Astrocyte (in vitro differentiated cells and primary cell): ENCODE data around the gene UTP15. TPM values are rescaled to one million over a fixed set of nuclear protein-coding genes. Genes with fewer than 3 reads are reported as not detected.

ENCODE experiments used
- DNase-seq: peaks from one replicate; pipeline ENCODE4 v3.0.0-alpha.2; 2010; ENCODE audit warnings: low read depth
- FAIRE-seq: peaks from 2 replicates; lab custom pipeline; 2011; peaks lifted over from hg19 to GRCh38; lab: Jason Lieb, UNC
- H2AFZ ChIP-seq: 2 replicates; pipeline ENCODE4 v1.6.0; 2012; ENCODE audit warnings: low read depth, low read length, inconsistent platforms
- H3K27ac ChIP-seq: 2 replicates; pipeline ENCODE4 v1.5.1; 2011; ENCODE audit warnings: low read depth, low read length, inconsistent platforms
- H3K27me3 ChIP-seq: 2 replicates; pipeline ENCODE4 v1.6.0; 2011; ENCODE audit warnings: low read length, inconsistent platforms; ENCODE audit not compliant: insufficient read depth
- H3K36me3 ChIP-seq: 2 replicates; pipeline ENCODE4 v1.5.1; 2011; ENCODE audit warnings: low read length, inconsistent platforms; ENCODE audit not compliant: insufficient read depth
- H3K4me1 ChIP-seq: 2 replicates; pipeline ENCODE4 v1.5.1; 2011; ENCODE audit warnings: low read length, inconsistent platforms; ENCODE audit not compliant: insufficient read depth
- H3K4me2 ChIP-seq: 2 replicates; pipeline ENCODE4 v1.6.0; 2012; ENCODE audit warnings: low read length, inconsistent platforms
- H3K4me3 ChIP-seq: 2 replicates; pipeline ENCODE4 v1.5.1; 2011; ENCODE audit warnings: low read depth, mild to moderate bottlenecking, low read length, inconsistent platforms; ENCODE audit not compliant: insufficient read depth
- H3K79me2 ChIP-seq: 2 replicates; pipeline ENCODE4 v1.6.0; 2012; ENCODE audit warnings: mild to moderate bottlenecking, low read length, inconsistent platforms; ENCODE audit not compliant: insufficient read depth
- H3K9ac ChIP-seq: 2 replicates; pipeline ENCODE4 v1.6.0; 2012; ENCODE audit warnings: mild to moderate bottlenecking, low read length, inconsistent platforms
- H3K9me3 ChIP-seq: 2 replicates; pipeline ENCODE4 v1.5.1; 2012; ENCODE audit warnings: low read depth, mild to moderate bottlenecking, low read length, inconsistent platforms; ENCODE audit not compliant: insufficient read depth
- H4K20me1 ChIP-seq: 2 replicates; pipeline ENCODE4 v1.6.0; 2012; ENCODE audit warnings: low read length, inconsistent platforms; ENCODE audit not compliant: insufficient read depth
- H3K27ac Mint-ChIP-seq: one replicate; pipeline ENCODE4 v1.8.0; 2021; ENCODE audit warnings: mild to moderate bottlenecking, mixed read lengths; ENCODE audit not compliant: unreplicated experiment
- H3K27me3 Mint-ChIP-seq: one replicate; pipeline ENCODE4 v1.8.0; 2021; ENCODE audit warnings: low read depth, mixed read lengths; ENCODE audit not compliant: unreplicated experiment
- H3K36me3 Mint-ChIP-seq: one replicate; pipeline ENCODE4 v1.8.0; 2021; ENCODE audit warnings: low read depth, mixed read lengths; ENCODE audit not compliant: unreplicated experiment
- H3K4me1 Mint-ChIP-seq: one replicate; pipeline ENCODE4 v1.8.0; 2021; ENCODE audit warnings: low read depth, mixed read lengths; ENCODE audit not compliant: unreplicated experiment
- H3K4me3 Mint-ChIP-seq: one replicate; pipeline ENCODE4 v1.8.0; 2021; ENCODE audit warnings: mild to moderate bottlenecking, moderate library complexity, mixed read lengths; ENCODE audit not compliant: unreplicated experiment
- H3K9me3 Mint-ChIP-seq: one replicate; pipeline ENCODE4 v1.8.0; 2021; ENCODE audit warnings: mild to moderate bottlenecking, mixed read lengths; ENCODE audit not compliant: unreplicated experiment
- CTCF ChIP-seq: IDR thresholded peaks from 2 replicates; pipeline ENCODE4 v1.5.1; 2011; ENCODE audit warnings: low read depth, mild to moderate bottlenecking, inconsistent platforms, low read length, moderate library complexity; ENCODE audit not compliant: insufficient read depth
- EZH2 ChIP-seq: IDR thresholded peaks from 2 replicates; pipeline ENCODE4 v1.6.1; 2012; ENCODE audit warnings: mild to moderate bottlenecking, low read length, inconsistent platforms; ENCODE audit not compliant: insufficient read depth
- total RNA-seq: library from RNA; stranded (reverse); gene quantifications from 2 replicates; pipeline ENCODE4 v1.2.1, GENCODE V29; 2021

UTP15 gene
- total RNA-seq, 1 donor from 2014 or later = 23.7 TPM

- Histone ChIP-seq H3K4me2 (peak overlapping the region; percentile 98), H3K4me3 (peak overlapping the region; percentile 79), H3K27me3 (no peaks in the 10 kb centered on the region), H2AFZ (peak overlapping the region; percentile 83), H3K9ac (peak overlapping the region; percentile 76), H3K27ac (peak overlapping the region; percentile 47), H3K79me2 (peaks cover 31% of the 10 kb centered on the region), H4K20me1 (no peaks in the 10 kb centered on the region), H3K4me1 (peaks cover 17% of the 10 kb centered on the region), H3K36me3 (no peaks in the 10 kb centered on the region), H3K9me3 (no peaks in the 10 kb centered on the region)
- H3K27me3 Mint-ChIP-seq = peaks cover 8% of the 10 kb centered on the region
- H3K9me3 Mint-ChIP-seq = no peaks in the 10 kb centered on the region
- H3K36me3 Mint-ChIP-seq = no peaks in the 10 kb centered on the region
- no peak for DNase-seq
- H3K4me3 Mint-ChIP-seq = peak overlapping the region; percentile 77
- H3K27ac Mint-ChIP-seq = no peak overlapping the region
- no peaks in the 10 kb centered on the region for H3K4me1 Mint-ChIP-seq
- TF ChIP-seq CTCF = no peak
- no peak for TF ChIP-seq EZH2
- FAIRE-seq = no peak
These were observed 59.9 kb downstream of the UTP15 start for GRCh38 chr5:73625372-73625943.

GRCh38 chr5:73625944-73626811, 60.6 kb downstream of the UTP15 start, which contains the start of gene ARHGEF28:
Gene ARHGEF28, plus strand, starts transcription at chr5:73626196. Its CDS starts 58,656 bp downstream, at chr5:73684852.
- H3K27me3 Mint-ChIP-seq = peaks cover 8% of the 10 kb centered on the region

More at GRCh38 chr5:73625944-73626811, 60.6 kb downstream of the UTP15 start, which contains the start of gene ARHGEF28:
- Mint-ChIP-seq H3K4me1 (no peaks in the 10 kb centered on the region), H3K4me3 (peak within 1 kb of the TSS; percentile 85), H3K36me3 (no peaks in the 10 kb centered on the region), H3K27ac (no peak within 1 kb of the TSS), H3K9me3 (no peaks in the 10 kb centered on the region)
- H3K4me1 ChIP-seq = peaks cover 17% of the 10 kb centered on the region
- H3K9ac ChIP-seq = peak within 1 kb of the TSS; percentile 82
- FAIRE-seq (no peak), DNase-seq (peak; percentile 40)
- H3K27me3 ChIP-seq = no peaks in the 10 kb centered on the region
- H3K4me3 ChIP-seq = peak within 1 kb of the TSS; percentile 79
- no peaks in the 10 kb centered on the region for H3K36me3 ChIP-seq
- peak within 1 kb of the TSS; percentile 98 for H3K4me2 ChIP-seq
- no peaks in the 10 kb centered on the region for H4K20me1 ChIP-seq
- H3K9me3 ChIP-seq = no peaks in the 10 kb centered on the region
- peak within 1 kb of the TSS; percentile 47 for H3K27ac ChIP-seq
- H2AFZ ChIP-seq = peak within 1 kb of the TSS; percentile 94
- TF ChIP-seq EZH2 (no peak), CTCF (no peak)
- peaks cover 38% of the 10 kb centered on the region for H3K79me2 ChIP-seq
